Measurements from ENCODE around the gene DNAJC7.

The DNAJC7 gene

DNA sequence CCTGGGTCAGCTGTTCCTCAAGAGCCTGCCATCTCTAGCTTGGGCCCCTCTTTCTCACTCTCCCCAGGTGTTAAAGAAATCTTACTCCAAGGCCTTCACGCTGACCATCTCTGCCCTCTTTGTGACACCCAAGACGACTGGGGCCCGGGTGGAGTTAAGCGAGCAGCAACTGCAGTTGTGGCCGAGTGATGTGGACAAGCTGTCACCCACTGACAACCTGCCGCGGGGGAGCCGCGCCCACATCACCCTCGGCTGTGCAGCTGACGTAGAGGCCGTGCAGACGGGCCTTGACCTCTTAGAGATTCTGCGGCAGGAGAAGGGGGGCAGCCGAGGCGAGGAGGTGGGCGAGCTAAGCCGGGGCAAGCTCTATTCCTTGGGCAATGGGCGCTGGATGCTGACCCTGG lies 43.8 kb downstream of the DNAJC7 start:
- DNase-seq, result no peak

DNA sequence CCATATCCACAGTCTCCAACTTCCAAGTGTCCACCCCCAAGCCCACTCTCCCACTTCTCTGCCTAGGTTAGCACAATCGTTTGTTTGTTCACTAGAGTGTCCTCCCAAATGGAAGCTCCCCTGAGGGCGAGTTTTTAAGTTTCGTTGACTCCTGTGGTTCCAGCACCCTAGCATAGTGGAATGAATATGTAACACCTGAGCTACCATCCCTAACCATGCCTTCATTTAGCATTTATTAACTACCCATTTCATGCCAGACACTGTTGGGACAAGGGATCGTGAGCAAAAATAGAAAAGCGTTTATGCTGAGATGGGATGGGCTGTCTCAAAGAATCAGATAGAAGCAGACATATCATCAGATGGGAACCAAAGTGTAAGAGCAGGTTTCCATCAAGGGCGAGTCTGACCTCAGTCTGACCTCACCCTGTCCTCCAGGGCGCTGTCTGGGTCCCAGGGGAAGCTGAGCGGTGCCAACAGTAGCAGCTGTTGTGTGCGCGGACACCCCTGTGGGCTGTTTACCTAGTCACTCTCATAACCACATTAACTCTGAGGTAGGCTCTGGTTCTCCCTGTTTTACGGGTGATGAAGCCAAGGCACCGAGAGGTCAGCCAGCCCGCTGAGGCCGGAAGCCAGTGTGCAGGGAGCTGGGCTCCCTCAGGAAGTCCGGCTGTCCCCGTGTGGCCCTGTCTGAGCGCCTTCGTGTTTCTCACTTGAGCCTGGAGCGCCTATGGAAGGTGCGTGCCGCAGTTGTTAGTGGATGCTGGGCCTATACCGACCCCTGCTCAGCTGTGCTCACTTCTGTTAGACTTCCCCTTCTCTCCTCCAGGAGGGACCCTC lies 44.5 kb downstream of the DNAJC7 start:
- no peak for DNase-seq

GRCh38 chr17:41971721-41972523 lies 45.3 kb downstream of the DNAJC7 start:
- DNase-seq, result no peak

DNA sequence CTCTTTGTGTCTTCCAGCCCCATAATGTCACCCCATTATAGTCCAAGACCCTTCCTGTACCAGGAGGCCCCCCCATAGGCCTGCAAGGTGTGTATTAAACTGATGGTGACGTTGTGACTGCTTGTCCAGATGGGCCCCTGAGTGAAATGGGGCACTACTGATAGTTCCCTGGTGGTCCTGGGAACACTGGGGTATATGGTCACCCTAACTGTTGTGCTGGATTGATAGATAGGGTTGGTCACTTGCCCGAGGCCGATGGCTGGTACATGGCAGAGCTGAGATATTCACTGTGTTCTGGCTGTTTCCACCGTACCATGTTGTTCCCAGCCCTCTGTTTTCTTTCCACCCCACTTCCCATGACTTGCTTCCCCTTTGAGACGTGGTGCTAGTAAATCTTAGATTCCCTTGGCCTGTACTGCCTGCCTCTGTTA lies 46.3 kb downstream of the DNAJC7 start:
- DNase-seq, result no peak

DNA sequence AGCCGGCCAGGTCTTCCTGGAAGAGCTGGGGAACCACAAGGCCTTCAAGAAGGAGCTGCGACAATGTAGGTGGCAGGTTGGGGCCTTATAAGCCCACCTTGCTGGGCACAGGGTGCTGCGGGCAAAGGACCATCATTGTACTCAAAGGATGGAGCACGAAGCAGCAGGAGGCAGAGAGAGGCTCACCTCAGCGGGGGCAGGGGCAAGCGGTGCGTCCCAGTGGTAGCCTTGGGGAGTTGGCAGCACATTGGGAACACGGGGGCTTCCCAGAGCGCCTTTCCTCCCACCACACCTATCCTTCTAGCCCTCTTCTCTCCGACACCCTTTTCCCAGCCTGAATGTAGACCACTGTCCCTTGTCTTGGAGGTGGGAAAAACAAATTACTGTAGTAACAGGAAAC lies 48.6 kb downstream of the DNAJC7 start:
- DNase-seq, result no peak

DNA sequence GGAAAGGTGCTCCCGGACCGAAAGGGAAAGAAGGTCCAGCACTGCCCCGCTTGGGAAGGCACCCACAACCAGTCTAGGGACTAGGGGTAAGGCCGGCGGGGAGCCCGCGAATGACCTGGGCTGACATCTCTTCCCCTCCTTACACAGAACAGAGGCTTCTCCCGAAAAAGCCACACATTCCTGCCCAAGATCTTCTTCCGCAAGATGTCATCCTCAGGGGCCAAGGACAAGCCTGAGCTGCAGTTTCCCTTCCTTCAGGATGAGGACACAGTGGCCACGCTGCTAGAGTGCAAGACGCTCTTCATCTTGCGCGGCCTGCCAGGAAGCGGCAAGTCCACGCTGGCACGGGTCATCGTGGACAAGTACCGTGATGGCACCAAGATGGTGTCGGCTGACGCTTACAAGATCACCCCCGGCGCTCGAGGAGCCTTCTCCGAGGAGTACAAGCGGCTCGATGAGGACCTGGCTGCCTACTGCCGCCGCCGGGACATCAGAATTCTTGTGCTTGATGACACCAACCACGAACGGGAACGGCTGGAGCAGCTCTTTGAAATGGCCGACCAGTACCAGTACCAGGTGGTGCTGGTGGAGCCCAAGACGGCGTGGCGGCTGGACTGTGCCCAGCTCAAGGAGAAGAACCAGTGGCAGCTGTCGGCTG lies 49.2 kb downstream of the DNAJC7 start:
- DNase-seq, result no peak

DNA sequence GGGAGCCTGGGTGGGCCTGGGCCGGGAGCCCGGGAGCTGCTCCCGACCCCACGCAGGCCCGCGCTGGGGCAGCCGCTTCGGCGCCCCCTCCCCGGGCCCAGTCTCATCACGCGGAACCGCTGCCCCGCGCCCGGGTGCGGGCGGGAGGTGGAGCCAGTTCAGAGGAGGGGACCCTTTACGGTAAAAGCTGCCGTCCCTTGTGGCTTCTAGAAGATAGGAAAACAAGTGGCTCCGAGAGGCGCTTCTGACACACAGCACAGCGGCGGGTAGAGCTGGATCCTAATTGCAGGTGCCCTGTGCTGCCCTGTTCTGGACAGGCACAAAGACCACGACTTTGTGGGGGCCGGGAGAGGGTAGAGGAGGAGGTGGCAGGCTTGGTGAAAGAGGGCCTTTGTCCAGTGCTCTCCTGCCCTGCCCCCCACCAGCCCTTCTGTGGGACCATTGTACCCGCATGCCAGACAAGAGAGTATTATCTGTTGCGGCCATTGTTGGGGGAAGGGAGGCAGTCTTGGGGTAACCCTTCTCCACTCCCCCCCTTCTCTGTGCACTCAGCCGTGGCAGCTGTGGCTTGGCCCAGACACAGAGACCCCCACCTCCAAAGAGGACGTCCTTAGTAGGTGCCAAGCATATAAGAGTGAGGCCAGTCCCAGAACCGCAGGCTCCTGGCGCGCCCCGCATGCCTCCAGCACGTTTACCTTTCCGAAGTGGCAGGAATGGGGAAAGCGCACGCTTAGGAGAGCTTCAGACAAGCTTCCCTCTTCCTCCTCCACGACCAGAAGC lies 49.9 kb downstream of the DNAJC7 start:
- DNase-seq, result peak; percentile 52

DNA sequence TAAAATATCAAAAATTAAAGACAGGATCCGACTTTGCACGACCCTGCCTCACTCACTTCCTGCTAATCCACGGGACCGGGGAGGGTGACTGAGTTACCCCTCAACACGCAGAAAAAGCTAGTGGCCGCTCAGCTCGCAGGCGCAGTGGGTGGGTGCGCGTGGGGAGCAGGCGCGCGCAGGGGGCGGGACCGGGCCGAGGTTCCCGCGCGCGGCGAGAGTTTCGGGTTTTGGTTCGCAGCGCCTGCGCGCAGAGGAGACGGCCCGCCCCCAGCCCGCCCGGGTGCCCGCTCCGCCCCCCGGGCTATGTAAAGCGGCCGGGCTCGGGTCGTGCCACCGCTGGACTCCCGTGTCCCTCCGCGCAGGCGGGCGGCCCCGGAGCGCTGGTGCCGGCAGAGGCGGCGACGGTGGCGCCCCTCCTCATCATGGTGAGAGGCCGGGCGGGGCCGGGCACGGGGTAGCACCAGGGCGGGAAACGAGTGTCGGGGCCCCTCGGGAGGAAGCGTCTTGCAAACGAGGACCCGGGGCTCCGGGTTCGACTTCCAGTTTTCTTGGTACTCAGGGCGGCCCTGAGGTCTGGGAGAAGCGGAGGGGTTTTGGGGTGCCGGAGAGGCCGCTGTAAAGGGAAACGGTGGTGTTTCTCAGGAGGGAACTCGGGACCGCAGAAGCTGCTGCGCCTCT lies 50.6 kb downstream of the DNAJC7 start, which contains the start of gene CNP:
TSS of gene CNP (plus strand) at position 333 of the 678 bp plus-strand sequence. CDS start at position 423, 90 bp downstream.
- peak; percentile 91 for DNase-seq

DNA sequence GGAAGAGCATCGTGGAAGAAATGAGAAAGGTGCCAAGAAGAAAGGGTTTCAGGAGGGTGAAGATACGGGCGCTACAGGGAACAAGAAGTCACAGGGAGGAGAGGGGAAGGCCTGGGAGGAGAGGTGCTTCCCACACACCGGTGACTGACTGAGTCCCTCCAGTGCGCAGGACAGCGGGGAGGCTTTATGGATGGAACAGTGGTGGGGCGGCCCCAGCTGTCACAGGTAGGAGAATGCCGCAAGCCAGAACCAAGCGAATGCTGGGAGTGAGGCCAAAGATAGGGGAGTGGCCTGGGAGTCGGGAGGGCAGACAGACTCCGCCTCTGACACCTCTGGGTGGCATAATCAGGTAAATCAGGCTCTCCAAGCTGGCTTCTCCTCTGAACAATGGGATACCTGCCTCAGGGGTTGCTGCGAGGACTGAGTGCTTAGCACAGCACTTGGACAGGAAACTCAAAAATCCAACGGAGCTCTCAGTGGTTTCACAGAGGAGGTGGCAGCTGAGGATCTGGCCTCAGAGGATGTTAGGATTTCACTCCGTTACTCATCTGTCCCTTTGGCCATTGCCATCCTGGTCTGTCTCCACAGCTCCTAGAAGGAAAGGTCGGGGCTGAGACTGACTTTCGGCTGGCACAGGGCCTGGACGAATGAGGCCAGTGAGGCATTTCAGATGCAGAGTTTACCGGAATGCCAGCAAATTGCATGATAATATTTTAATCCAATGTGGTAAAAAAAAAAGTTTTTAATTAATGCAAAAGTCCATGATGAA lies 51.4 kb downstream of the DNAJC7 start:
- peak; percentile 72 for DNase-seq

- DNase-seq, result peak; percentile 75
Measured at GRCh38 chr17:41962768-41963434, 54.3 kb downstream of the DNAJC7 start.

DNA sequence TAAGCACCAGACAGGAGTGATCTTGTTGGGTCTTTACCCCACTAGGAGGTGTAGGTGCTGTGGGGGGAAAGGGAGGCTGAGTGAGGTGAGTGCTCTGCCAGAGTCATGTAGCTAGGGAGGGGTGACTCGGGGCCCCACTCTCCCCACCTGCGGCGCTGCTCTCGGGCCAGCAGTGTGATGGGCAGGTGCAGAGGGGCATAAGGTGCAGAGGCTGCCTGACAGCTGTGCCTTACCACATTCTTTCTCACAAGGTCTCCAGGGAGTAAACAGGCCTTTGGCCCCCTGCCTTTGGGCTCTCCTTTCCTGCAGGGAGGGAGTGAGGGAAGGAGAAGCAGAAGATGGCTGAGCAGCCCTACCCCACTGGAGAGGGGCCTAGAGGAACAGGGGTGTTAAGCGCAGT lies 55.1 kb downstream of the DNAJC7 start:
- no peak for DNase-seq

- DNase-seq, result no peak
Measured at GRCh38 chr17:41959336-41960095, 57.7 kb downstream of the DNAJC7 start.

GRCh38 chr17:41959030-41959335 lies 58.3 kb downstream of the DNAJC7 start:
- no peak for DNase-seq

DNA sequence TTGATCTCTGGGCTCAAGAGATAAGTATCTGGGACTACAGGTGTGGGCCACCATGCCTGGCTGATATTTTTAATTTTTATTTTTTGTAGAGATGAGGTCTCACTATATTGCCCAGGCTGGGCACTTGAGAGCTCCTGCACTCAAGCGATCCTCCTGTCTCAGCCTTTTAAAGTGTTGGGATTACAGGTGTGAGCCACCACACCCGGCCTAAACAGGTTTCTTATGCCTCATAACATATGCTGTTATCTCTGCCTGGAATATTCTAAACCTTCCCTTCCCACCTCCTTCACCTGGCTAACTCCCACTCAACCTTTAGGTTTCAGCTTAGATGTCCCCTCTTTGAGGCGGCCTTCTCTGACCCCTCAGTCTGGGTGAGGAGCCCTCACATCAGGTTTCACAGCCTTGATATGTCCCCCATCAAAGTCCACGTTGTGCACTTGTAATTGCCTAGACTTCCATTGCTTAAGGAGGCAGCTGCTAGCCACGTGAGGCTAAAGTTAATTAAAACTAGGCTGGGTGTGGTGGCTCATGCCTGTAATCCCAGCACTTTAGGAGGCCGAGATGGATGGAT lies 59.3 kb downstream of the DNAJC7 start:
- no peak for DNase-seq

- DNase-seq, result no peak
Measured at GRCh38 chr17:41957031-41957868, 60.0 kb downstream of the DNAJC7 start.

DNA sequence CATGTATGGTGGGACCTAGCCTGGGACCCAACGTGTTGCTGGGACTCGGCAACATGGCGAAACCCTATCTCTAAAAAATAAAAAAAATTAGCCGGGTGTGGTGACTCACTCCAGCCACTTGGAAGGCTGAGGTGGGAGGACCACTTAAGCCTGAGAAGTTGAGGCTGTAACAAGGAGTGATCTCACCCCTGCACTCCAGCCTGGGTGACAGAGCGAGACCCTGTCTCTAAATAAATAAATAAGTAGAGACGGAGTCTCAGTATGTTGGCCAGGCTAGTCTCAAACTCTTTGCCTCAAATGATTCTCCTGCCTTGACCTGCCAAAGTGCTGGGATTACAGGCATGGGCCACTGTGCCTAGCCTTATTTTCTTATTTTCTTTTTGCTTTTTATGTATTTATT lies 60.7 kb downstream of the DNAJC7 start:
- DNase-seq, result no peak

DNA sequence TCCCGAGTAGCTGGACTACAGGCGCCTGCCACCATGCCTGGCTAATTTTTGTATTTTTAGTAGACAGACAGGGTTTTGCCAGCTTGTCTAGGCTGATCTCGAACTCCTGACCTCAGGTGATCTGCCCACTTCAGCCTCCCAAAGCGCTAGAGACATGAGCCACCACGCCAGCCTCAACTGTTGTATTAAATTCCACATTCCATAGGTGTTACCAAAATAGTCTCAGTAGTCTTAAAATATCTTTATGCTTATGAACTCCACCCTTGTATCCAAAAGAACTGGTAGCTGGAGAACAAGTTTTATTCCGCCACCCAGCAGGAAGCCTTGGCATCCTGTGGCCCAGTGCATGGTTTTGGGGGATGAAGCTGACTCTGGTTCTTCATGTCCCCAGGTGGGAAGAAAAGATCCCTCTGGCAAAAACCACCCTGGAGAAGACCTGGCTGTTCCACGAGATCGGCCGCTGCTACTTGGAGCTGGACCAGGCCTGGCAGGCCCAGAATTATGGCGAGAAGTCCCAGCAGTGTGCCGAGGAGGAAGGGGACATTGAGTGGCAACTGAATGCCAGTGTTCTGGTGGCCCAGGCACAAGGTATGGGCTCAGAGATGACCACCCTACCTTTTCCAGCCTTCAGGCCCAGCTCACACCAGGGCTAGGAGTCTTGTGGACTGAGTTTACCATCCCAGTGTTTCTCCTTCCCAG lies 68.3 kb downstream of the DNAJC7 start:
- DNase-seq, result no peak

DNA sequence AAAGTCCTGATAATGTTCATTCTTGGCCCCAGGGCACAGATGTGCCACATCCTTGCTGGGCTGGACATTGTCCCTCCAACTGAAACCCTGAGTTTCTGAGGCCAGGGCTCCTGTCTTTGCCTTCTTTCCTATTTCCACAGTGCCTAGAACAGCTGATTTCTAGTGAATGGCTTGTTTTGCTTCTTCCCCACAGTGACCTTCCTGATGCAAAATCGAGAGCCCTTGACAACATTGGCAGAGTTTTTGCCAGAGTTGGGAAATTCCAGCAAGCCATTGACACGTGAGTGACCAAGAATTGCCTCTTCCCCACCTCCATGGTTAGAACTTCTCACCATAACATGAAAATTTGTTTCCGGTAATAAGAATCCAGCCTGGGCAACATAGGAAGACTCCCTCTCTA lies 72.3 kb downstream of the DNAJC7 start:
- DNase-seq, result no peak
